NCI-H69 (cell line): ENCODE data around the gene MIAT.
A peak's percentile ranks its signal among the peaks of the same experiment; 100 is the strongest.

Experiments
- DNase-seq: peaks from one replicate; lab custom pipeline; 2025; lab: John Stamatoyannopoulos, UW

Gene MIAT

GRCh38 chr22:26656891-26657851 lies at the start of gene MIAT:
TSS of gene MIAT (plus strand) at chr22:26657588.
- peak; percentile 84 for DNase-seq

DNA sequence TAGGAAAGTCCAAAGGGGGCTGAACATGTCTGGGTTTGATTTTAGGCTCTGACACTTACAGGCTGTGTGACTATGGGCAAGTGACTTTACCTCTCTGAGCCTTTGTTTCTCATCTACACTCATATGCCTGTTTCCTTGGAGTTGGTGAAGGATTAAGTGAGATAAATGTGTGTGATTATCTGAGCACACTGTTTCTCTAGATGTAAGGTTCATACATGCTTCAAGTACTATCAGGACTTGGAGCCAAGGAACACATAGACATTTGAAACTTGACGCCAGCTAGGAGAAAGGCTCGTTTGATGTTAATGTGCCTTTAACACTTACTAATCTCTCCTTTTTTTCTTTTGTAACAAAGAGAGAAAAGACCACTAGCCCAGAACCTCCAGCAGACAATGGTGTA lies 49.3 kb upstream of the MIAT start:
- DNase-seq: no peak

GRCh38 chr22:26609287-26609686 lies 48.1 kb upstream of the MIAT start:
- DNase-seq: no peak

DNA sequence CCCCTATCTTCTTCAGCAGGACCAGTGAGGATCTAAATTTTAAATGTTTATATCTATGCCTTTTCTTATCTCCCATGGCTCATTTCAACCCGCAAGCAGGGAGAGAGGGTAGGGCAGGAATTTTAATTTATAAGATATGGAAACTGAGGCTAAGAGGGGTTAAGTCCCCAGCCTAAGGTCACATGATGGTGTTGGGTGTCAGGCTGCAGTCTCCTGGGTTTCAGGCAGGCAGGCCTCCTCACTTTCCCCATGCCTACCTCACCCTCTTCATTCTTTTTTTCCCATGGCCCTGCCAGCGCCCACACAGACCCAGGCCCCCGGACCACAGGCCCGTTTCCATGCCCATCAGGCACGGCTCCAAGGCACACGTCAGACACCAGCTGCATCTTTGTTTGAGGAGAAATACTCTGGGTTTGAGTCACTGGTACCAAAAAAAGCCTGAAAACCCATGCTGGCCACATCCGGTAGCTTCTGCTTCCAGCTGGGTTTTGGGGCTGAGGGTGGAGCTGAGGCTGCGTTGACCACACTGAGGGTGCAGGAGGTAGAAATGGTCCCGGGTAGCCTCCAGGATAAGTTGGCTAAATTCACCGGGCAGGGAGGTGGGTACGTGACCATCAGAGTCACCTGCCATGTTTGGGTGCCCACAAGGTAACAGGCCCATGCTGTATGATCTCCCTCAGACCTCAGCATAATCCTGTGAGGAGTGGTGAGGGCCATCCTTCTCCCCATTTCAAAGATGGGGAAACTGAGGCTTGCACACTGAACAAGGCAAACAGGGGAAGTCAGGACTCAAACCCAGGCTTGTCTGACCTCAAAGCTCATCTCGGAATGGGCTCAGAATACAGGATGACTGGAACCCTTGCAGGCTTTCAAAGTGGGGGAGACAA lies 47.1 kb upstream of the MIAT start:
- no peak for DNase-seq

DNA sequence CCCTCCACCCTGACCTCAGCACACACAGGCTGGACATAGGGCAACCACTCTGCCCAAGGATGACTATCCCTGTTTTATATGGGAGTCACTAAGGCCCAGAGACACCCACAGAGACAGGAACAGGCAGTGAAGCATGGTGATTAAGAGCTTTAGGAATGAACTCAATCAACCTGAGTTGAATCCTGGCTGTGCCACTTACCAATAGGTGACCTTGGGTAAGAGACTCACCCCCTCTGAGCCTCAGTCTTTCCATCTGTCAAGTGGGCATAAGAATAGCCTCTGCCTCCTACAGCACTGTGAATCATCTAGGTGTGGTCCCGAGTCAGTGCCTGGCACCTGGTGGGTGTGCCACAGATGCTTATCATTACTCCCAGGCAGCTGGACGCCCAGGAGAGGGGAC lies 46.4 kb upstream of the MIAT start:
- DNase-seq: no peak

DNA sequence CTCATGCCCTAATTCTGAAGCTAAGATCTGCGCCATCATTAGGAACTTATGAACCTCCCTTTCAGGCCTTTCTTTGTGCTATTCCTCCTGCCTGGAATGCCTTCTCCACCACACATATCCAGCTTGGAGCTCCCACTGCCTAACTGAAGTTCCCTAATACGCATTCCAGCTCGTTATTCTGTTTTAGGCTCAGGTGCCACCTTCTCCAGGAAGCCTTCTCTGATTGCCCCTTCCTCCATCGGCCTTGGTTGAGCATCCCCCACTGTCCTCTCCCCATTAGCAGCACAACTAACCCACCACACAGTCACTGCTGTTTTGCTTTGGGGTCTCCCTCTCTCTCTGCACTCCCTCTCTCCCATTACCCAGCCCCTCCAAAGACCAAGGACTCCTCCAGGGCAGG lies 44.7 kb upstream of the MIAT start:
- DNase-seq: no peak

GRCh38 chr22:26613753-26614152 lies 43.6 kb upstream of the MIAT start:
- peak; percentile 8 for DNase-seq

GRCh38 chr22:26614322-26614721 lies 43.1 kb upstream of the MIAT start:
- DNase-seq: no peak

- no peak for DNase-seq
These were observed 42.2 kb upstream of the MIAT start for GRCh38 chr22:26615149-26615548.

GRCh38 chr22:26615830-26616435 lies 41.5 kb upstream of the MIAT start:
- DNase-seq: no peak

DNA sequence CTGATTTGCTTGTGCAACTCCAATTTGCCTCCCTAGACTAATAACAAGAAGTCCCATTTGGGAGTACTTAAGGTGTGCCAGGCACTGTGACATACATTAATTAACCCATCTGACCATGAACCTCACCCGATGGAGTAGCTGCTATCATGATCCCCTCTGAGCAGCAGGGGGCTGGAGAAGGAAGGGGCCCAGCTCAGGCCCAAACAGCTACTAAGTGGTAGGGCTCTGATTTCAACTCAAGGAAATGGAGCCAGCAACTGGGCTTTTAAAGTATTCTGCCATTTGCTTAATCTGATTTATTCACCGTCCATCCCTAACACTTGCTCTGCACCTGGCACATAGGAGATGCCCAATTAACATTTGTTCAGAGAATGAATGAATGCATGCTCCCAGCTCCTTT lies 40.7 kb upstream of the MIAT start:
- DNase-seq: no peak

GRCh38 chr22:26617271-26618199 lies 39.9 kb upstream of the MIAT start, which contains the start of gene CRYBB1:
TSS of gene CRYBB1 (minus strand) at chr22:26618027. CDS start at chr22:26616319, 1,708 bp downstream.
- DNase-seq: peak; percentile 21

DNA sequence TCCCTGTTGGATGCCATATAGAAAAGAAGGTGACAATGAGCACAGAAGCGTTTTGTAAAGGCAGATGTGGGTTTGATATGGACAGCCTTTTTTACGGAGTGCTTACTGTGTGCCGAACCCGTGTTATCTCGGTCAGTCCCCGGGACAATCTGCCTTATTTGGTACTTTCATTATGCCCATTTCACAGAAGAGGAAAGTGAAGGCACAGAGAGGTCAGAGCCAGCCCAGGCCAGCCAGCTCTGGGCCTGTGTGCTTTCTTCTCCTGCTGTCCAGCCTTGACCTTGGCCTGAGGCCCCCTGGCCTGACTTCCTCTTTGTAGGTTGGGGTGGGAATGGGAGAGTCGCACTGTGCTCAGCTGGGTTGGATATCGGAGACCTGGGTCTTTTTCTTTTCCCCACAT lies 38.9 kb upstream of the MIAT start:
- DNase-seq: no peak

DNA sequence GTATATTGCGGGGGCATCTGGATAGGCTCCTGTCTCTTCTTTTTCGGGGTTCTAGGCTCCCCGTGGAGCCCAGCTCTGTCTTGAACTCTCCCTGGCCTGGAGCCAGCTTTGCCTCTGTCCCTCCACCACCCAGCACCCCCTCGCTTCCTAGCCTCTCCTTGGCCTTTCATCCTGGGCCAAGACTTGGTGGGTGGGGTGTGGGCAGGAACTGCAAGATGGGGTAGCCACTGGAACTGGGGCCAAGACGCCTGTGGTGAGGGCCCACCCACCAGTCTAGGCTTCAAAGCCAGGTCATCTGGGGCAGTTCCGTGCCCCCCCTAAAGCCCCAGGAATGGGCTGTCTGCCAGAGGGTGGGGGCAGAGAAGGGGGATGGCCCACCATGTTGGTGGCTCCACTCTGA lies 37.9 kb upstream of the MIAT start:
- no peak for DNase-seq

DNA sequence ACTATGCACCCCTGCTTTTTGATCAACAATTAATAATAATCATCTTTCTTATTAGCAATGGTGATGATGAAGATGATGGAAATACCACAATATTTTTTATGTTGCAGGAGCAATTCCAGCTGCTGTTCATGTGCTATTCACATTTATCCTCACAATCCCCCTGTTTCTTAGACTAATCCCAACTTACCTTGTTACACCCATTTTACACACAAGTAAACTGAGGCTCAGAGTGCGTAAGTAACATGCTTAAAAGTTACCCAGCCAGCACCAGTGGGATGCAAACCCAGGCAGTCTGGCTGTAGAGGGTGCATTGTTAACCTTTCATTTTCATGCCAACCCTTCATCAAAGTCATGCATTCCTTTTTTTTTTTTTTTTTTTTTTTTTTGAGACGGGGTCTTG lies 37.2 kb upstream of the MIAT start:
- no peak for DNase-seq

DNA sequence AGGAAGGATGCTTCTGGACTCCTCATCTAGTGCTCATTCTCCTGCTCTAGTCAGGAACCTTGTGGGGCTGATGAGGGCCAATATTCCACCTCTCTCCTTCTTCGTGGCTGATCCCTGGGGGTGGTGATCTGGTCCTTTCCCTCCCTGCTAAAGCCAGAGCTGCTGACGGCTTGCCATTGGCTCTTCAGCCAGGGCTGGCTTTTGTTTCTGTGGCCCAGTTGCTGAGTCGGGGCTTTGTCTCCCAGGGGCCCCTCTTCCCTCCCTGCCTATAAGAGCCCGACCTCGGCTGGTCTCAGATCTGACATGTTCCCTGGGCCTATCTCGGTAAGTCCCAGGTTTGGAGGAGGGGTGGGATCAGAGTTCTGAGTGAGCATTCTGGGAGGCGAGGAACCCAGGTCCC lies 35.7 kb upstream of the MIAT start, which contains the start of gene CRYBA4:
TSS of gene CRYBA4 (plus strand) at position 301 of the 400 bp plus-strand sequence. CDS start 634 bp downstream, outside the sequence.
- no peak for DNase-seq

DNA sequence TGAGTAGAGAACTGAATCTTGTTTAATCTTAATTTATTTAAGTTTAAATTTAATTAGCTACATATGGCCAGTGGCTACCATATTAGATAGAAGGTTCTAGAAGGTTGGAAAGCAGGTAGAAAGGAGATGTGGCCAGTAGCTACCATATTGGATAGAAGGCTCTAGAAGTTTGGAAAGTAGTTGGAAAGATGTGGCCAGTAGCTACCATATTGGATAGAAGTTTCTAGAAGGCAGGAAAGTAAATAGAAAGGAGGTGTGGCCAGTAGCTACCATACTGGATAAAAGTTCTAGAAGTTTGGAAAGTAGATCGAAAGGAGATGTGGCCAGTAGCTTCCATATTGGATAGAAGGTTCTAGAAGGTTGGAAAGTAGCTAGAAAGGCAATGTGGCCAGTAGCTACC lies 33.4 kb upstream of the MIAT start:
- no peak for DNase-seq

DNA sequence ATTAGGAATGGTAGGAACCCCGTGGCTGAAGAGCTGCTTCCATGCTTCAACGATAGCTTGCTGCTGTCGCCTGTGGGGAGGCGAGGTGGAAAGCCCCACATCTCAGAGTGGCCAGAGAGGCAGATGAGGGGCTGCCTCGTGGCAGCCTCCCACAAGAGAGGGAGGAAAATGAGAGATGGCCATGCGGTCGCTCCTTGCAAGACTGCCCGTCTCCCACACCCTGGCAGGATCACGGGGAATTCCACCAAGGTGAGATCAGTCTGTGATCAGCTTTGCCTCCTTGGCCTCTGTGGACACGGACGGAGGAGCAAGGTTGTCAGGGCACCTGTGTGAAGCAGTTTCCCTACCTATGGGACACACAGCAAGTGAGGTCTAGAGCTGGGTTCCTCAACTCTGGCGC lies 32.6 kb upstream of the MIAT start:
- no peak for DNase-seq

DNA sequence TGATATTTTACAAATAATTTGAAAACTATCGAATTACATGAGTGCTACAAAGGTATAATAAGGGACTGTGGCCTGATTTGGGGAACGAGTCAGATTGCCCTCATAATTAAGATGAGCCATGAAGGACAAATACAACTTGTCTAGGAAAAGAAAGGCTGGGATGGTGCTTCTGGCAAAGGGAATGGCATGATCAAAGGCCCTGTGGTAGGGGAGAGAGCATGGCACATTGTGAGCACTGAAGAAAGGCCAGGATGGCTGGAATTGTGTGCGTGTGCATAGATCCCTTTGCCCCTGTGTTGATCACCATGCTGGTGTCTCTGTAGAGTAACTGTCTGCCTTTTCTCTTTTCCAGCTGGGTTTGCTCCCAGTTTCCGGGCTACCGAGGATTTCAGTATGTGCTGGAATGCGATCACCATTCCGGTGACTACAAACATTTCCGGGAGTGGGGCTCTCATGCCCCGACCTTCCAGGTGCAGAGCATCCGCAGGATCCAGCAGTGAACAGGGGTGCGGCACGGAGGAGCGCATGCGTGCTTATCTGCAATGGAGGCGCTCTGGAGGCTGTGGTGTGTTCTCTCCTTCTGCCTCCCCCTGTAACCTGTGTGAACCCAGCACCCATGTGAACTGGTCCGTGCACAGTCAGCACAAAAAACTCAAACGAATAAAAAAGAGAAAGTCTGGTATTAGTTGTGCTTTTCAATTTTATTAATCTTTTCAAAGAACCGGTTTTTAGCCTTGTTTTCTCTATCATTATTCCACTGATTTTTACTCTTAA lies 27.2 kb upstream of the MIAT start:
- no peak for DNase-seq

DNA sequence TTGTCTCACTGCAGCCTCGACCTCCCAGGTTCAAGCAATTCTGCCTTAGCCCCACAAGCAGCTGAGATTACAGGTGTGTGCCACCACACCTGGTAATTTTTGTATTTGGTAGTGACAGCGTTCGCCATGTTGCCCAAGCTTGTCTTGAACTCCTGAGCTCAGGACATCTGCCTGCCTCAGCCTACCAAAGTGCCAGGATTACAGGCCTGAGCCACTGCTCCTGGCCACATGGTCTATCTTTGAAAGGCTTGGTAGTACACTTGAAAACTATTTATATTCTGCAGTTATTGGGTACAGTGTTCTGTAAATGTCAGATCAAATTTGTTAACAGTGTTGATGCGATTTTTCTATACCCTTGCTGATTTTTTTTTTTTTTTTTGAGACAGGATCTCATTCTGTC lies 26.1 kb upstream of the MIAT start:
- DNase-seq: no peak
